ENCODE data around the gene INF2. TPM values are rescaled to one million over a fixed set of nuclear protein-coding genes. Genes with fewer than 3 reads are reported as not detected.
A peak's percentile ranks its signal among the peaks of the same experiment; 100 is the strongest.

INF2 gene
- total and polyA plus RNA-seq, 2 donors (not counting 3 experiments of a cell fraction or from before 2014, with no cell fraction given): 55.3 to 124 TPM

GRCh38 chr14:104650057-104650980, 39.1 kb upstream of the INF2 start:
- Histone ChIP-seq H3K27ac (ENCODE audit: insufficient read depth, low read depth, low read length) (no peak overlapping the region), H3K79me2 (ENCODE audit: control insufficient read depth, insufficient read depth, low read length) (no peaks in the 10 kb centered on the region), H3K36me3 (ENCODE audit: control insufficient read depth in 2 of 2, extremely low read depth in 1 of 2, insufficient read depth in 2 of 2, low read length in 2 of 2) (no peaks in the 10 kb centered on the region), H3K27me3 (ENCODE audit: control insufficient read depth in 2 of 2, insufficient read depth in 2 of 2, low read length in 2 of 2) (peaks cover 0 to 6% of the 10 kb centered on the region in 2 experiments), H3K9me3 (replicated peaks; ENCODE audit: control insufficient read depth, insufficient read depth, low read length) (no peaks in the 10 kb centered on the region), H3K4me1 (ENCODE audit: control insufficient read depth, extremely low read depth, insufficient read depth, low read length) (peaks cover 3% of the 10 kb centered on the region), H3K4me2 (ENCODE audit: insufficient read depth, low read length) (peak overlapping the region; percentile 62), H3K9ac (replicated peaks; ENCODE audit: extremely low read depth, insufficient read depth, low read length) (peak overlapping the region; percentile 34), H4K20me1 (replicated peaks; ENCODE audit: control insufficient read depth, extremely low read depth, insufficient read depth, low read length) (no peaks in the 10 kb centered on the region), H3K9me1 (replicated peaks; ENCODE audit: control insufficient read depth, extremely low read depth, insufficient read depth, low read length) (no peaks in the 10 kb centered on the region), H2AFZ (ENCODE audit: low read depth, low read length) (peak overlapping the region; percentile 90), H3K4me3 (replicated peaks in 1 of 3; ENCODE audit: insufficient read depth in 1 of 3, low read depth in 1 of 3, low read length in 3 of 3) (peak overlapping the region; percentile 15 to 40 (median 36))
- intact Hi-C loops (cut with micrococcal nuclease) (loop anchor here (1.0 kb wide), 3 partner anchors 31 to 58 kb away; no protein-coding TSS in a partner anchor), dilution Hi-C loops (cut with MboI; ENCODE audit: extremely low pct_ligation_motif_present, low sequenced_read_pairs) (no loop called here)
- BruUV-seq (replicated peaks): no TSS peak
- CTCF ChIA-PET: interaction anchor here (0.6 to 1.4 kb wide), 4 partner anchors 28 to 75 kb away, joined by 3 to 13 read pairs (median 4); no protein-coding TSS in a partner anchor
- FAIRE-seq: peak; percentile 63
- POLR2A ChIA-PET: no interaction called here
- peak; percentile 66 for DNase-seq (ENCODE audit: low read depth, low spot score)
- peak; percentile 96 to 100 for TF ChIP-seq CTCF (IDR thresholded peaks at IDR 0.05; ENCODE audit: extremely low read depth in 1 of 2, insufficient read depth in 1 of 2, low read depth in 1 of 2, low read length in 2 of 2)
- TF ChIP-seq POLR2A (IDR thresholded peaks at IDR 0.05; ENCODE audit: low read depth, low read length): no peak
- no peak for TF ChIP-seq MYC (IDR thresholded peaks at IDR 0.05; ENCODE audit: low read depth, low read length)

All from endothelial cell of umbilical vein (primary cell).